Keratinocyte (primary cell): ENCODE measurements around the gene WWC2.

Experiments
- EZH2 ChIP-seq: IDR thresholded peaks from one replicate; pipeline ENCODE4 v1.6.1; 2012; ENCODE audit warnings: inconsistent platforms, mild to moderate bottlenecking, low read length, moderate library complexity
- TF ChIP-seq, protein P1 (sequence below), 3 experiments: IDR thresholded peaks in 1 of 3; conservative IDR thresholded peaks in 1 of 3; optimal IDR thresholded peaks in 1 of 3; 2 replicates in 2 of 3; 3 replicates in 1 of 3; pipeline versions ENCODE3 to v1.5.1; 2011; ENCODE audit warnings: low read length in 3 of 3, mild to moderate bottlenecking in 3 of 3, moderate library complexity in 2 of 3, control low read depth in 1 of 3, inconsistent platforms in 1 of 3; ENCODE audit not compliant: insufficient read depth in 2 of 3; ENCODE audit errors: extremely low read depth in 1 of 3

DNA sequence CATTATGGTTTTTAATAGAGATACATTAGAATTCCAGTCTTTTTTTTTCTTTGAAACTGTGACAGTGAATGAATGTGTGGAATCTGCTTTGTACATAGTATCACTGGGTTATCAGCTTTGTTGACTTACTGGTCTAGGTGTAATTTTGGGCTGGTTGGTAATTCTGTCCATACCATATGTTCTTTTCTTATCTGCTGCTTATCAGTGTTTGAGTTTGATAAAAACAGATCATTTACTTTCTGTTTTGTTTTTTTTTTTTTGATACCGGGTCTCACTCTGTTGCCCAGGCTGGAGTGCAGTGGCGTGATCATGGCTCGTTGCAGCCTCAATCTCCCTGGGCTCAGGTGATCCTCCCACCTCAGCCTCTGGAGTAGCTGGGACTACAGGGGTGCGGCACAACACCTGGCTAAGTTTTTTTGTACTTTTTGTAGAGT is 12.4 kb downstream of the WWC2 start:
- TF ChIP-seq, protein P1, sequence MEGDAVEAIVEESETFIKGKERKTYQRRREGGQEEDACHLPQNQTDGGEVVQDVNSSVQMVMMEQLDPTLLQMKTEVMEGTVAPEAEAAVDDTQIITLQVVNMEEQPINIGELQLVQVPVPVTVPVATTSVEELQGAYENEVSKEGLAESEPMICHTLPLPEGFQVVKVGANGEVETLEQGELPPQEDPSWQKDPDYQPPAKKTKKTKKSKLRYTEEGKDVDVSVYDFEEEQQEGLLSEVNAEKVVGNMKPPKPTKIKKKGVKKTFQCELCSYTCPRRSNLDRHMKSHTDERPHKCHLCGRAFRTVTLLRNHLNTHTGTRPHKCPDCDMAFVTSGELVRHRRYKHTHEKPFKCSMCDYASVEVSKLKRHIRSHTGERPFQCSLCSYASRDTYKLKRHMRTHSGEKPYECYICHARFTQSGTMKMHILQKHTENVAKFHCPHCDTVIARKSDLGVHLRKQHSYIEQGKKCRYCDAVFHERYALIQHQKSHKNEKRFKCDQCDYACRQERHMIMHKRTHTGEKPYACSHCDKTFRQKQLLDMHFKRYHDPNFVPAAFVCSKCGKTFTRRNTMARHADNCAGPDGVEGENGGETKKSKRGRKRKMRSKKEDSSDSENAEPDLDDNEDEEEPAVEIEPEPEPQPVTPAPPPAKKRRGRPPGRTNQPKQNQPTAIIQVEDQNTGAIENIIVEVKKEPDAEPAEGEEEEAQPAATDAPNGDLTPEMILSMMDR (optimal IDR thresholded peaks at IDR 0.05 in 1 of 3, IDR thresholded peaks at IDR 0.05 in 1 of 3, conservative IDR thresholded peaks at IDR 0.05 in 1 of 3; ENCODE audit: extremely low read depth in 1 of 3, insufficient read depth in 2 of 3, low read length in 3 of 3) = no peak
- TF ChIP-seq EZH2 = no peak
